WI38 (cell line): ENCODE measurements around the gene HNF4A.

Experiments used
- H3K4me3 ChIP-seq: 2 replicates; pipeline ENCODE4 v1.5.1; 2011; ENCODE audit warnings: low read depth, mild to moderate bottlenecking, control low read depth, low read length
- TF ChIP-seq, protein P1 (sequence below): IDR thresholded peaks from 2 replicates; pipeline ENCODE4 v1.5.1; 2012; ENCODE audit warnings: low read depth, mild to moderate bottlenecking, control low read depth, low read length

Gene HNF4A

DNA sequence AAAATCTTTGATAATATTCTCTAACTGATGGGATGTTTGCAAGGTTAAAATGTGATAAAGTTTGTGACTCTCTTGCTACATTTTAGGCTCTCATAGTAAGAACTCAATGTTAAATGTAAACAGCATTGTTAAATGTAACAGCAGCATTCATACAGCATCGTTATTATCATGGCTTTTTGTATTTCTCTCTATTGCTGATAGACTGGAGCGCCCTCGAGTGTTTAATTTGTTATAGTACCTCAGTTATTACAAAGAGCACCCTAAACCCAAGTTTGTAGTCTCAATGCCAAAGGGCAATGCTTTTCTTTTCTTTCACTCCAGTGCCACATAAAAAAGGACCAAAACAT, 105.3 kb downstream of the HNF4A start:
- TF ChIP-seq, protein P1, sequence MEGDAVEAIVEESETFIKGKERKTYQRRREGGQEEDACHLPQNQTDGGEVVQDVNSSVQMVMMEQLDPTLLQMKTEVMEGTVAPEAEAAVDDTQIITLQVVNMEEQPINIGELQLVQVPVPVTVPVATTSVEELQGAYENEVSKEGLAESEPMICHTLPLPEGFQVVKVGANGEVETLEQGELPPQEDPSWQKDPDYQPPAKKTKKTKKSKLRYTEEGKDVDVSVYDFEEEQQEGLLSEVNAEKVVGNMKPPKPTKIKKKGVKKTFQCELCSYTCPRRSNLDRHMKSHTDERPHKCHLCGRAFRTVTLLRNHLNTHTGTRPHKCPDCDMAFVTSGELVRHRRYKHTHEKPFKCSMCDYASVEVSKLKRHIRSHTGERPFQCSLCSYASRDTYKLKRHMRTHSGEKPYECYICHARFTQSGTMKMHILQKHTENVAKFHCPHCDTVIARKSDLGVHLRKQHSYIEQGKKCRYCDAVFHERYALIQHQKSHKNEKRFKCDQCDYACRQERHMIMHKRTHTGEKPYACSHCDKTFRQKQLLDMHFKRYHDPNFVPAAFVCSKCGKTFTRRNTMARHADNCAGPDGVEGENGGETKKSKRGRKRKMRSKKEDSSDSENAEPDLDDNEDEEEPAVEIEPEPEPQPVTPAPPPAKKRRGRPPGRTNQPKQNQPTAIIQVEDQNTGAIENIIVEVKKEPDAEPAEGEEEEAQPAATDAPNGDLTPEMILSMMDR: no peak
- no peak overlapping the region for H3K4me3 ChIP-seq

DNA sequence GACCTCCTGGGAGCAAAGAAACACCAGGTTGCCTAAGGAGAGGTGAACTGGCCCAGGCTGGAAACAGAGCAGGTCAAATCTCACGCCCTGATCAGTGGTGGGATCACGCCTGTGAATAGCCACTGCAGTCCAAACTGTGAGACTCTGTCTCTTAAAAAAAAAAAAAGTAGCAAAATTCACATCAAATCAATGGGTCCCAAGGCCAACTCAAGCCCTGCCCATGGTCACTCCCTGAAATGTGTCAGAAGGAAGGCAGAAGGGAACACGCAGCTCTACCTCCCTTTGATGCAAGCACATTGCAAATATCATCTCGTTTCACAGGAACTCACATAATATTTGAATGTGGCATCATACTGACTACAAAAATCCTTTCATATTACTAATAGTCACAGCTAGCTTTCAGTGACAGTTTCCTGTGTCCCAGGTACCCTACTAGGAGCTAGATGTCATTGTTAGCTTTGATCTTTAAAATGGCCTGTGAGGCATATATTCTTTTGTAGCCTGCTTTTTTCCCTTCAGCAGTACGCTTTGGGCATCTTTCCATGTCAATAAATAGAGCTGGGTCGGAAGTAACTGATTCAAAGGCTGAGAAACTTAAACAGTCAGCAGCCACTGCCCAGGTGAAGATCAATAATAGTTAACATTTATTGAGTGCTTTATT, 105.8 kb downstream of the HNF4A start:
- H3K4me3 ChIP-seq: no peak overlapping the region
- TF ChIP-seq, protein P1: no peak

DNA sequence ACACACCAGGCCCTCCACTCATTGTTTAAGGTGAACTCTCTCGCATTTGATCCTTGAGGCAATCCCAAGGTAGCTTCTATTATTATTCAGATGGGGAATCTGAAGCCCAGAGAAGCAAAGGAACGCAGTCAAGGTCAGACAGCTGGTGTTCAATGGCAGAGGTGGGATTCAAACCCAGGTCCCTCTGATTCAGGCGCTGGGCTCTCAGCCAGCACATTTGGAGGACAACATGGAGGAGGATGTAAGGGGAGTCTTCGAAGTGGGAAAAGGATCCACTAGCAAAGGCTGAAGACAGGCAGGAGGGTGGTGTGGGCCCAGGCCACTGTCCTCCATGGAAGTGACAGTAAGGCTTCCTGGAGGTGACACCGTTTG, 106.3 kb downstream of the HNF4A start:
- TF ChIP-seq, protein P1: no peak

DNA sequence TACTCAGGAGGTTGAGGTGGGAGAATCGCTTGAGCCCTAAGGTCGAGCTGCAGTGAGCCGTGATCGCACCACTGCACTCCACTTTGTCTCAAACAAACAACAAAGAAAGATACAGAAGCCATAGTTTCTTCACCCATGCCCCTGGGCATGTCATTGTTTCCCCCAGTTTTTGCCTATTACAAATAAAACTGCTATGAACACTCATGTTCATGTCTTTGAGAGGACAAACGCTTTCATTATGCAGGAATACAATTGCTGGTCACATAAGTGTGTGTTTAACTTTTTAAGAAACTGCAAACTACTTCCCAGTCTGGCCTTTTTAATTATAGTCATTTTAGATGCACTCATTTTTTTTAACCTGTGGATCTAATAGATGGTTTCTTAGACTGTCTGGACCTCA, 108.0 kb downstream of the HNF4A start:
- no peak overlapping the region for H3K4me3 ChIP-seq
- TF ChIP-seq, protein P1: no peak

More for the DNA sequence above, 106.3 kb downstream of the HNF4A start:
- H3K4me3 ChIP-seq: no peak overlapping the region

DNA sequence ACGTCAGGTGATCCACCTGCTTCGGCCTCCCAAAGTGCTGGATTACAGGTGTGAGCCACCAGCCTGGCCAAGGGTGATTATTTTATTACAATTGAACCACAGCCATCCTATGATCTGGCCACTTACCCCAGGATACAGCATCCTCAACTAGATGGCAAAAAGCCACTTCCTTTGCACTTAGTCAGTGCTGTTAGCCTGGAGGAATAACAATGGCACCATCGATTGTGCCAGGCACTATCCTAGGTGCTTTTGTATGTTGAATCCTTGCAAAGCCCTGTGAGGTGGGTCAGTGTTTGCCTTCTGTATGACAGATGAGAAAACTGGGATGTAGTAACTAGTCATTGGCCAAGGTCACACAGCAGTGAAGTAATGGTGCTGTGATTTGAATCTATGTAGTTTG, 109.0 kb downstream of the HNF4A start:
- H3K4me3 ChIP-seq: no peak overlapping the region
- TF ChIP-seq, protein P1: no peak

DNA sequence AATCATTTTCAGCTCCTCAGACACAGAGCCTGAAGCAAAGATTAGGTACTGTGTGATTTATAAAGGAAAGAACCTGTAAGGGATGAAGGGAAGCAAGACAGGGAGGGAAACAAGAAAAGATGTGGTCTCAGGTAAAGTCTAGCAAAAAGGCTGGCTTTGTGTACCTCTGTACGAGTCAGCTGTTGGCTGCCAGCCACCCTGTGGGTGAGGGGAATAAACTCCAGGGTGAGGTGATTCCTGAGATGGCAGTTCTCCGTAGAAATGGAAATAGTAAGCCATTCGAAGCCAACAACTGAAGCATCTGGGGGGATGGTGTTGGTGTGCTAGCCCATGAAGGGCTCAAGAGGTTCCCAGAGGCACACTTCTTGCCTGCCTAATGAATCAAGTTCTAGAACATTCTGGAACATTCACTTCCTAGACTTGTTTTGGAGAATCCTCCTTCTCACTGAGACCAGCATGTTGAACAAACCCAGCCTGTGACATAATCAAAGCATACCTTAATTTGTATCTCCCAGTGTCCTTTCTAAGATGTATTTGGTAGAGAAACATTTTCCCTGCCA, 109.6 kb downstream of the HNF4A start:
- H3K4me3 ChIP-seq: no peak overlapping the region
- TF ChIP-seq, protein P1: no peak

DNA sequence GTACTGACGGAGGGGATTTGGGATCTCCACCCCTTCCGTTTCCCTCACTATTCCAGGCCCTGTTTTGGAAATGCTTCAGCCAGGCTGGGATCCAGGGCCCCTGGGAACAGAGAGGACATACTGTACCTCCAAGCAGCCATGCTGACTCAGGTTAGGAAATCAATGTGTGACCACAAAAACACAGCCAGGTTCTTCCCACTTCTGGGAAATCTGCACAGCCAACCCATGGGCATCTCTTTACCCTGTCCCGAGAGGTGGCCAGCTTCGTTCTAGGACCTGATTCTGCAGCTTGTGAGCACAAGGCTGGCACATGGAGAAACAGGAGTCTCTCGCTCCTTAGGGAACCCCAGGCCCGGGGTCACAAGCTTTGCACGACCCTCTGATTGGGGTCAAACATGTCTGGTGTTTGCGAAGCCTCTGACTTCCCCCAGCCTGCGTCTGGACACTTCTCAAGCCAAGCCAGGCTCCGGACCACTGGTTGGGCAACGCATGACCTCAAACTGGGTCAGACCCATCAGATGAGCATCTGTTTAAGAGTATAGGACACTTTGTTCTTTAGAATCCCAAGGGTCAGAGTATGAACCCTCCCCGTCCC, 111.9 kb downstream of the HNF4A start:
- TF ChIP-seq, protein P1: no peak
- H3K4me3 ChIP-seq: no peak overlapping the region
